B cell (primary cell): Measurements from ENCODE around the gene KHK. TPM values are rescaled to one million over a fixed set of nuclear protein-coding genes. Genes with fewer than 3 reads are reported as not detected.

Experiments
- ATAC-seq: fragments of 200-7000 bp; cut with Tn5 transposase; one replicate; pipeline ENCODE4 v1.10.0; 2021; ENCODE audit warnings: low read depth, mild to moderate bottlenecking, moderate number of reproducible peaks, moderate library complexity
- CTCF ChIA-PET: fragments of 350-600 bp; sonication (Branson Sonifier 250); formaldehyde crosslinking; loops from one replicate; lab custom pipeline; 2021; ENCODE audit warnings: antibody characterized with exemption, inconsistent platforms; lab: Charles Lee
- POLR2A ChIA-PET: fragments of 350-600 bp; sonication (Branson Sonifier 250); formaldehyde crosslinking; loops from one replicate; lab custom pipeline; 2021; ENCODE audit warnings: antibody characterized with exemption; lab: Charles Lee
- DNase-seq: peaks from one replicate; pipeline ENCODE4 v3.0.0; 2013
- H2AFZ ChIP-seq: 2 replicates; pipeline ENCODE4 v1.6.1; 2012; ENCODE audit warnings: mild to moderate bottlenecking, low read depth, low read length; ENCODE audit not compliant: insufficient read depth, poor library complexity, severe bottlenecking
- H3K27ac ChIP-seq, 2 donors: 1 replicate in 1 of 2; 2 replicates in 1 of 2; pipeline ENCODE4 v1.5.1; 2012 to 2013; ENCODE audit warnings: low read length in 2 of 2, mild to moderate bottlenecking in 2 of 2, moderate library complexity in 1 of 2
- H3K27me3 ChIP-seq, 4 experiments: fragments of 200-600 bp in 1 of 4; sonication (generic) in 1 of 4; replicated peaks in 1 of 4; 1 replicate in 2 of 4; 2 replicates in 2 of 4; pipeline versions ENCODE4 v1.6.1 to v1.7.0; 2013 to 2016; ENCODE audit warnings: low read length in 3 of 4, mild to moderate bottlenecking in 2 of 4, mixed read lengths in 1 of 4, moderate library complexity in 1 of 4; ENCODE audit not compliant: insufficient read depth in 4 of 4, control insufficient read depth in 3 of 4; ENCODE audit errors: control extremely low read depth in 1 of 4
- H3K36me3 ChIP-seq, 2 experiments: replicated peaks in 1 of 2; 1 replicate in 1 of 2; 2 replicates in 1 of 2; pipeline versions ENCODE4 v1.6.1 to v1.7.1; 2013; ENCODE audit warnings: low read length in 1 of 2; ENCODE audit not compliant: insufficient read depth in 2 of 2, control insufficient read depth in 1 of 2; ENCODE audit errors: control extremely low read depth in 1 of 2, extremely low read depth in 1 of 2
- H3K4me1 ChIP-seq, 2 donors: fragments of 200-600 bp in 1 of 2; sonication (generic) in 1 of 2; 1 replicate in 1 of 2; 2 replicates in 1 of 2; pipeline versions ENCODE4 v1.5.1 to v1.6.1; 2013 to 2017; ENCODE audit warnings: low read length in 2 of 2; ENCODE audit not compliant: control insufficient read depth in 2 of 2, insufficient read depth in 2 of 2
- H3K4me2 ChIP-seq: replicated peaks from 2 replicates; pipeline ENCODE3; 2012; ENCODE audit warnings: mild to moderate bottlenecking, low read depth, low read length; ENCODE audit not compliant: poor library complexity, severe bottlenecking
- H3K4me3 ChIP-seq, 5 experiments: fragments of 200-600 bp in 1 of 5; sonication (generic) in 1 of 5; 1 replicate in 3 of 5; 2 replicates in 2 of 5; pipeline versions ENCODE4 v1.5.1 to v1.7.0; 2011 to 2016; ENCODE audit warnings: low read length in 4 of 5, mild to moderate bottlenecking in 4 of 5, low read depth in 2 of 5, control low read depth in 1 of 5, moderate library complexity in 1 of 5; ENCODE audit not compliant: insufficient read depth in 1 of 5; ENCODE audit errors: control extremely low read depth in 1 of 5, extremely low read depth in 1 of 5
- H3K79me2 ChIP-seq: fragments of 200-600 bp; sonication (generic); one replicate; pipeline ENCODE4 v1.6.0; 2016; ENCODE audit warnings: low read length; ENCODE audit not compliant: control insufficient read depth, insufficient read depth
- H3K9ac ChIP-seq: fragments of 200-600 bp; sonication (generic); 2 replicates; pipeline ENCODE4 v1.6.1; 2017; ENCODE audit warnings: mild to moderate bottlenecking, low read length, moderate library complexity
- H3K9me3 ChIP-seq, 3 donors: one replicate each; pipeline versions ENCODE4 v1.6.1 to v1.7.1; 2013; ENCODE audit warnings: low read length in 2 of 3; ENCODE audit not compliant: control insufficient read depth in 2 of 3, insufficient read depth in 1 of 3; ENCODE audit errors: control extremely low read depth in 1 of 3
- H4K20me1 ChIP-seq: 2 replicates; pipeline ENCODE4 v1.6.0; 2012; ENCODE audit warnings: mild to moderate bottlenecking, low read length; ENCODE audit not compliant: insufficient read depth, control insufficient read depth, poor library complexity, severe bottlenecking
- H3K27ac Mint-ChIP-seq: one replicate; pipeline ENCODE4 v1.8.0; 2021; ENCODE audit warnings: mixed read lengths
- H3K27me3 Mint-ChIP-seq: one replicate; pipeline ENCODE4 v1.8.0; 2021; ENCODE audit warnings: mixed read lengths
- H3K4me1 Mint-ChIP-seq: one replicate; pipeline ENCODE4 v1.8.0; 2021; ENCODE audit warnings: mixed read lengths
- H3K4me3 Mint-ChIP-seq: one replicate; pipeline ENCODE4 v1.8.0; 2021; ENCODE audit warnings: mixed read lengths
- H3K9me3 Mint-ChIP-seq: one replicate; pipeline ENCODE4 v1.8.0; 2022; ENCODE audit warnings: mixed read lengths; ENCODE audit not compliant: insufficient read depth
- EZH2 ChIP-seq: IDR thresholded peaks from 2 replicates; pipeline ENCODE4 v1.6.1; 2012; ENCODE audit warnings: borderline replicate concordance, low read depth, mild to moderate bottlenecking, moderate library complexity, low read length; ENCODE audit not compliant: insufficient read depth, poor library complexity, severe bottlenecking
- WGBS: methylation state at CpG from one replicate; pipeline ENCODE4 v1.1.5; 2013; ENCODE audit warnings: missing lambda C conversion rate; ENCODE audit not compliant: insufficient coverage; 5-methylcytosine and 5-hydroxymethylcytosine counted together
- intact Hi-C: fragments of 100-400 bp; cut with micrococcal nuclease; formaldehyde crosslinking; loops from one replicate; pipeline ENCODE4 v1.10.0; 2022
- polyA plus RNA-seq: library from polyadenylated mRNA; depleted of rRNA; stranded (reverse); fragments of >200 nt; gene quantifications from 2 replicates; pipeline ENCODE4 v1.2.3, GENCODE V29; 2012
- total RNA-seq, 2 donors: library from RNA; stranded (reverse); fragments of 120-200 nt in 1 of 2; gene quantifications; 1 replicate in 1 of 2; 2 replicates in 1 of 2; pipeline versions ENCODE4 v1.2.3 to v1.2.4, GENCODE V29; 2013 to 2022
- TF ChIP-seq, protein P1 (sequence below): fragments of 200-600 bp; IDR thresholded peaks from one replicate; pipeline ENCODE4 v1.8.0; 2022; ENCODE audit warnings: antibody characterized with exemption, mild to moderate bottlenecking

The KHK gene
- total and polyA plus RNA-seq, 2 donors (not counting 1 experiment from before 2014, with no cell fraction given): 3.3 to 4.0 TPM

DNA sequence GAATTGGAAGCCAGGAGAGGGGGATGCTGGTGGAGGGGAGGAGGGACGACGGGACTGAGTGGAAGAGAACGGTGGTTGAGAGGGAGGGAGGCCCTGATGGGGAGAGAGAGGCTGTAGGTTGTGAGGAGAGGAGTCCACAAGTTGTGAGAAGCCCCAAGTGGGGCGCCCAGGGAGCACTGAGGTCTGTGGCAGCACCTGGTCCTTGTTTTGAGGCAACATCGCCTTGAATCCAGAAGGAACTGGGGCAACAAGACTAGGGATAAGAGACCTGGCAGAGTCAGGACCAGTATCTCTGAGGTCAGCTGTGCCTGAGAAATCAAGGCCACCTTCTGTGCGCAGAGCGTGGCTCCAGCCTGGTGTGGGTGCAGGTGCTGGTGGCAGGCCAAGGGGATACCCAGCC is 51.5 kb downstream of the KHK start:
- H3K4me1 ChIP-seq: peaks cover 17 to 22% of the 10 kb centered on the region in 2 donors
- DNase-seq (no peak), ATAC-seq (no peak)
- ChIA-PET CTCF (no interaction called here), POLR2A (no interaction called here)
- no peak overlapping the region for H3K27ac ChIP-seq
- H3K9me3 Mint-ChIP-seq: no peaks in the 10 kb centered on the region
- H3K4me3 Mint-ChIP-seq: no peak overlapping the region
- H3K4me1 Mint-ChIP-seq: peaks cover 16% of the 10 kb centered on the region
- peaks cover 8% of the 10 kb centered on the region for H3K27me3 Mint-ChIP-seq
- intact Hi-C loops: no loop called here
- no peak for TF ChIP-seq EZH2
- TF ChIP-seq, protein P1, sequence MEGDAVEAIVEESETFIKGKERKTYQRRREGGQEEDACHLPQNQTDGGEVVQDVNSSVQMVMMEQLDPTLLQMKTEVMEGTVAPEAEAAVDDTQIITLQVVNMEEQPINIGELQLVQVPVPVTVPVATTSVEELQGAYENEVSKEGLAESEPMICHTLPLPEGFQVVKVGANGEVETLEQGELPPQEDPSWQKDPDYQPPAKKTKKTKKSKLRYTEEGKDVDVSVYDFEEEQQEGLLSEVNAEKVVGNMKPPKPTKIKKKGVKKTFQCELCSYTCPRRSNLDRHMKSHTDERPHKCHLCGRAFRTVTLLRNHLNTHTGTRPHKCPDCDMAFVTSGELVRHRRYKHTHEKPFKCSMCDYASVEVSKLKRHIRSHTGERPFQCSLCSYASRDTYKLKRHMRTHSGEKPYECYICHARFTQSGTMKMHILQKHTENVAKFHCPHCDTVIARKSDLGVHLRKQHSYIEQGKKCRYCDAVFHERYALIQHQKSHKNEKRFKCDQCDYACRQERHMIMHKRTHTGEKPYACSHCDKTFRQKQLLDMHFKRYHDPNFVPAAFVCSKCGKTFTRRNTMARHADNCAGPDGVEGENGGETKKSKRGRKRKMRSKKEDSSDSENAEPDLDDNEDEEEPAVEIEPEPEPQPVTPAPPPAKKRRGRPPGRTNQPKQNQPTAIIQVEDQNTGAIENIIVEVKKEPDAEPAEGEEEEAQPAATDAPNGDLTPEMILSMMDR: no peak
- H3K27me3 ChIP-seq: peaks cover 0 to 8% (median 0%) of the 10 kb centered on the region in 4 experiments
- 93% methylated on average over 7 of the region's 7 CpGs for WGBS
- H2AFZ ChIP-seq: no peak overlapping the region
- H3K27ac Mint-ChIP-seq: no peak overlapping the region
- H4K20me1 ChIP-seq: peaks cover 5% of the 10 kb centered on the region
- H3K4me2 ChIP-seq: no peak overlapping the region
- H3K9me3 ChIP-seq: no peaks in the 10 kb centered on the region
- H3K79me2 ChIP-seq: peaks cover 12% of the 10 kb centered on the region
- no peak overlapping the region for H3K9ac ChIP-seq
- H3K36me3 ChIP-seq: no peaks in the 10 kb centered on the region
- H3K4me3 ChIP-seq: no peak overlapping the region

DNA sequence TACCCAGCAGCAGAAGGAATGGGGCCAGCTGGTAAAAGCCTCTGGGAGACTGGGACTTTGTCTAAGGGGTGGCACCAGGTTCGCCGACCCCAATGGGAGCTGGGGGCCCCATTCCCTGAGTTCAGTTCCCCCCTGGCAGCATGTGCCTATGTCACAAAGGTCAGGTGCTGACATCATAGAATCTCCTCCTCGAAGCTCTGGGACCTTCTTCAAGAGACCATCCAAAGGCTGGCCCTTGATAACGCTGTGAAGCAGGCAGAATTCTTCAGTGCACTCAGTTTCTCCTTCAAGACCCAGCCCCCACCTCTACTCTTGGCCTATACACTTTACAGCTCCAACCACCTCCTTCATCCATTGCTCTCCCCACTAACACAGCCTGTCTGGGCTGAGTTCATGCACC is 52.7 kb downstream of the KHK start, which contains the start of gene PRR30:
Gene PRR30, minus strand, starts transcription at position 101 of the 400 bp plus-strand sequence. CDS start 1,081 bp downstream, outside the sequence.
- no peak within 1 kb of the TSS for H3K27ac Mint-ChIP-seq
- no peak within 1 kb of the TSS for H3K4me3 Mint-ChIP-seq
- no peak for DNase-seq
- Histone ChIP-seq H3K9ac (no peak within 1 kb of the TSS), H3K27me3 (peaks cover 0 to 8% (median 0%) of the 10 kb centered on the region in 4 experiments), H3K4me1 (peaks cover 9 to 12% of the 10 kb centered on the region in 2 donors), H3K4me2 (no peak within 1 kb of the TSS), H3K4me3 (no peak within 1 kb of the TSS), H3K79me2 (peaks cover under 1% of the 10 kb centered on the region), H3K27ac (no peak within 1 kb of the TSS), H3K36me3 (no peaks in the 10 kb centered on the region), H3K9me3 (no peaks in the 10 kb centered on the region), H2AFZ (no peak within 1 kb of the TSS), H4K20me1 (no peaks in the 10 kb centered on the region)
- intact Hi-C loops: no loop called here
- TF ChIP-seq, protein P1: no peak
- no peak for TF ChIP-seq EZH2
- H3K9me3 Mint-ChIP-seq: no peaks in the 10 kb centered on the region
- peaks cover 8% of the 10 kb centered on the region for H3K4me1 Mint-ChIP-seq
- no peak for ATAC-seq
- 93% methylated on average over 4 of the region's 4 CpGs for WGBS
- peaks cover 18% of the 10 kb centered on the region for H3K27me3 Mint-ChIP-seq
- ChIA-PET POLR2A (no interaction called here), CTCF (no interaction called here)
